Nephron progenitor cell (in vitro differentiated cells): ENCODE results near the gene SPSB4.
"Not testable (repeated sequence)": the region's sequence is repeated elsewhere in the genome, so short reads cannot be mapped to it uniquely, and the experiment has no call there.

Experiments used
- DNase-seq: peaks from one replicate; pipeline ENCODE4 v3.0.0; 2021
- H3K27ac Mint-ChIP-seq: 2 replicates; pipeline ENCODE4 v1.8.0; 2021; ENCODE audit warnings: mild to moderate bottlenecking, moderate library complexity, mixed read lengths
- H3K27me3 Mint-ChIP-seq: 2 replicates; pipeline ENCODE4 v1.8.0; 2021; ENCODE audit warnings: mild to moderate bottlenecking, low read depth, mixed read lengths; ENCODE audit not compliant: poor library complexity
- H3K36me3 Mint-ChIP-seq: 2 replicates; pipeline ENCODE4 v1.8.0; 2021; ENCODE audit warnings: low read depth, mixed read lengths
- H3K4me1 Mint-ChIP-seq: 2 replicates; pipeline ENCODE4 v1.8.0; 2021; ENCODE audit warnings: mixed read lengths
- H3K4me3 Mint-ChIP-seq: 2 replicates; pipeline ENCODE4 v1.8.0; 2021; ENCODE audit warnings: mild to moderate bottlenecking, moderate library complexity, mixed read lengths
- H3K9me3 Mint-ChIP-seq: 2 replicates; pipeline ENCODE4 v1.8.0; 2021; ENCODE audit warnings: mild to moderate bottlenecking, moderate library complexity, mixed read lengths
- TF ChIP-seq, protein P1 (sequence below): fragments of 200-600 bp; sonication (generic); IDR thresholded peaks from 2 replicates; pipeline ENCODE4 v1.5.0; 2021; ENCODE audit warnings: antibody characterized with exemption

SPSB4 gene

DNA sequence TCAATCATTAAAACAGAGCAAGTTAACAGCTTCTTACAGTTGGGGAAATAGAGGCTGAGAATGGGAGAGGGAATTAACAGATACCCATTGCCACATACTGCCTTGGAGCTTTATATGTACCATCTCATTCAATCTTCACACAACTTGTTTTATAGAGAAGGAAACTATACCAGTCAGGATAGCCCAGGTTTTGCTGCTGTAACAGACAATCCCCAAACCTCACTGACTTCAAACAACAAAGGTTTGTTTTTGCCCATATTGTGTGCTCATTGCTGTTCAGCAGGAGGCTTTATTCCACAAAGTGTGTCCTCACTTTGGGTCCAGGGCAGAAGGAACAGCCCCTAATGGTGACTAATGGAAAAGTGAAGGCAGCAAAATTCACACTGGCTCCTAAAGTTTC, 59.2 kb downstream of the SPSB4 start:
- Mint-ChIP-seq H3K36me3 (peaks cover 50% of the 10 kb centered on the region), H3K4me1 (peaks cover 62% of the 10 kb centered on the region), H3K9me3 (peaks cover 29% of the 10 kb centered on the region), H3K27me3 (peaks cover 3% of the 10 kb centered on the region), H3K27ac (peak overlapping the region; percentile 23), H3K4me3 (no peak overlapping the region)
- TF ChIP-seq, protein P1, sequence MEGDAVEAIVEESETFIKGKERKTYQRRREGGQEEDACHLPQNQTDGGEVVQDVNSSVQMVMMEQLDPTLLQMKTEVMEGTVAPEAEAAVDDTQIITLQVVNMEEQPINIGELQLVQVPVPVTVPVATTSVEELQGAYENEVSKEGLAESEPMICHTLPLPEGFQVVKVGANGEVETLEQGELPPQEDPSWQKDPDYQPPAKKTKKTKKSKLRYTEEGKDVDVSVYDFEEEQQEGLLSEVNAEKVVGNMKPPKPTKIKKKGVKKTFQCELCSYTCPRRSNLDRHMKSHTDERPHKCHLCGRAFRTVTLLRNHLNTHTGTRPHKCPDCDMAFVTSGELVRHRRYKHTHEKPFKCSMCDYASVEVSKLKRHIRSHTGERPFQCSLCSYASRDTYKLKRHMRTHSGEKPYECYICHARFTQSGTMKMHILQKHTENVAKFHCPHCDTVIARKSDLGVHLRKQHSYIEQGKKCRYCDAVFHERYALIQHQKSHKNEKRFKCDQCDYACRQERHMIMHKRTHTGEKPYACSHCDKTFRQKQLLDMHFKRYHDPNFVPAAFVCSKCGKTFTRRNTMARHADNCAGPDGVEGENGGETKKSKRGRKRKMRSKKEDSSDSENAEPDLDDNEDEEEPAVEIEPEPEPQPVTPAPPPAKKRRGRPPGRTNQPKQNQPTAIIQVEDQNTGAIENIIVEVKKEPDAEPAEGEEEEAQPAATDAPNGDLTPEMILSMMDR: no peak
- DNase-seq: no peak

DNA sequence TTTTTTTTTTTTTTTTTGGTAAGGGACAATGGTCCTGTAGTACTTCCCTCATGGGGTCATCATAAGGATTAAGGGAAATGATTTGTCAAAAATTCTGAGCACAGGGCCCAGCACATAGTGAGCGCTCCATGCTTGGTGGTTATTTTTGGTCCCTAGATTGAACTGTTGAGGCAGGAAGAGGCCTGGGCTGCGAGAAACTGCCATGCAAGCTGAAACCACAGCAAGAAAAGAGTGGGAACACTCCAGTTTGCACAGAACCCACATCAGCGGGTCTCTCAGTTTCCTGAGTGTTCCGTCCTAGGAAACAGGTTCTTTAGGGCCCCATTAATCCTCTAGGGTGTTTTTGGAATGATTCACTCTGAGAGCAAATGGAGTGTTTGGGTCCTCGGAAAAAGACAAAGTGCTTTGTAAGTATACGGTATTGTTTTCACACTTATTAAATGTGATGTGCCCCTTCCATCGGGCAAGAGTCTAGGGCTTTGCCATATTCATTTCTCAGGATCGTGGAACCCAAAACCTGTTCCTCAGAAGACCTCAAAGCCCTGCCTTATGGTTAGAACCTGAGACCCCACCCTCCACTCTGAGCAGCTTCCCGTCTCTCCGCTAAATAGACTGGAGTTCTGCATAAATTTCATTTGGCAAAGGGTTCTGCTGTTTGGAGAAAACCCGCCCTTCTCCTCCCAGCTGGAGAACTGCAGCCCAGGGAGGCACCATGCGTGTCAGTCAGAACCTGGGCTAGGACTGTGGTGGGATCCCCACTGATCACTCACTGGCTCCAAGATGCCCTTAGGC, 60.4 kb downstream of the SPSB4 start:
- no peak for DNase-seq
- Mint-ChIP-seq H3K9me3 (peaks cover 29% of the 10 kb centered on the region), H3K36me3 (peaks cover 50% of the 10 kb centered on the region), H3K4me3 (no peak overlapping the region), H3K4me1 (peaks cover 63% of the 10 kb centered on the region), H3K27ac (no peak overlapping the region), H3K27me3 (peaks cover 3% of the 10 kb centered on the region)
- TF ChIP-seq, protein P1: no peak

DNA sequence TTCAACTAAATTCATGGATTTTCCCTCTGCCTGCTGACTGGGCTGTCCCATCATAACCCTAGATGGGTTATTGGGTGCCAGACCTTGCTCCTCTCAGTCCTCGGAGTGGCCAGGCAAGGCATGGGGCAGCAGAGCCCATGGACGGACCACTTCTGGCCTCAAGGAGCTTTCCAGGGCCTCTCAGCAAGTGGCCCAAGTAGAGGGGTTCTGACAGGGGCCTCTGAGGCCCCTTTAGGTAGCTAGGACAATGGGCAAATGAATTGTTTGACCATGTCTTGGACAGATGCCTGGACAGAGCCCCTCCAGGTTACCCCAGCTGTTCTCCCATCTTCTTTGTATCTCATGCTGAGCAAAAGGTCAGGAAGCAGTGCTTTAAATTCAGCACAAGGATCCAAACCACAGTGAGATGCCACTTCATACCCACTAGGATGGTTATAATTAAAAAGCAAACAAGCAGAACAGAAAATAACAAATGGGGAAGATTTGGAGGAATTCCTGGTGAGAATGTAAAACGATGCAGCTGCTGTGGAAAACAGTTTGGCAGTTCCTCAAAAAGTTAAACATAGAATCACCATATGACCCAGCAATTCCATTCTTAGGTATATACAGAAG, 61.6 kb downstream of the SPSB4 start:
- TF ChIP-seq, protein P1: no peak
- no peak for DNase-seq
- peaks cover 60% of the 10 kb centered on the region for H3K36me3 Mint-ChIP-seq
- no peak overlapping the region for H3K27ac Mint-ChIP-seq
- H3K4me3 Mint-ChIP-seq: no peak overlapping the region
- H3K9me3 Mint-ChIP-seq: peaks cover 39% of the 10 kb centered on the region
- peaks cover 61% of the 10 kb centered on the region for H3K4me1 Mint-ChIP-seq
- peaks cover 2% of the 10 kb centered on the region for H3K27me3 Mint-ChIP-seq

DNA sequence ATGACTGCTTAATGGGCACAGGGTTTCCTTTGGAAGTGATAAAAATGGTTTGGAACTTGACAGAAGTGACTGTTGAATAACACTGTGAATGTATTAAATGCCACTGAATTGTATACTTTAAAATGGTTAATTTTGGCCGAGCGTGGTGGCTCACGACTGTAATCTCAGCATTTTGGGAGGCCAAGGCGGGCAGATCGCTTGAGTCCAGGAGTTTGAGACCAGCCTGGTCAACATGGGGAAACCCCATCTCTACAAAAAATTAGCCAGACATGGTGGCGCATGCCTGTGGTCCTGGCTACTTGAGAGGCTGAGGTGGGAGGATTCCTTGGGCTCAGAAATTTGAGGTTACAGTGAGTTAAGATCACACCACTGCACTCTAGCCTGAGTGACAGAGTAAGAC, 62.5 kb downstream of the SPSB4 start:
- peaks cover 44% of the 10 kb centered on the region for H3K9me3 Mint-ChIP-seq
- DNase-seq, H3K4me3 Mint-ChIP-seq, H3K27ac Mint-ChIP-seq, H3K27me3 Mint-ChIP-seq: not testable (repeated sequence)
- H3K36me3 Mint-ChIP-seq: peaks cover 64% of the 10 kb centered on the region
- H3K4me1 Mint-ChIP-seq: peaks cover 52% of the 10 kb centered on the region

DNA sequence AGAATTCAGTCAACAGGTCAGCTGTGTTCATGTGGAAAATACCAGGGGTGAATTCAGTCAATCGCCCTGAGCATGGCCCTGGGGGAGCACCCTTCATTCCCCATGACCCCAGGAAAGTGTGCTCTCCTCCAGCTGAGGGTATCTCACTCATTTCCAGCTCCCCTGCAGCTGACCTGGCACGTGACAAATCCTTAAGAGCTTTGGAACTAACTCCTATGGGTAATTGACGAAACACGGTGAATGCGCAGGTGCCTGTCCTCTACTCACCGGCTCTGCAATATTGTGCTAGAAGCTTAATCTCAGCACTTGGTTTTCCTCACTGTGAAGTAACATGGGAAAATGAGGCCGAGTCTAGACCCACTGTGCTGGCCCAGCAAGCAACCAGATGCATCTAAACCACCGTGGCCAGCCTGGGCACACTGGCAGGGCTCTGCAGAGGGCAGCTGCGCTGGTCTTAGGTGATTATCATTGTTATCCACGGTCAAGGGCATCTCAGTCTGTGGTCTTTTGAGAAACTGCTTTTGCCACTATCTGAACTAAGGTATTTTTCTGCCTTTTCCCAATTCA, 63.1 kb downstream of the SPSB4 start:
- Mint-ChIP-seq H3K27ac (no peak overlapping the region), H3K9me3 (peaks cover 48% of the 10 kb centered on the region), H3K4me3 (no peak overlapping the region), H3K36me3 (peaks cover 65% of the 10 kb centered on the region), H3K4me1 (peaks cover 46% of the 10 kb centered on the region), H3K27me3 (peaks cover 2% of the 10 kb centered on the region)
- TF ChIP-seq, protein P1: no peak
- no peak for DNase-seq

DNA sequence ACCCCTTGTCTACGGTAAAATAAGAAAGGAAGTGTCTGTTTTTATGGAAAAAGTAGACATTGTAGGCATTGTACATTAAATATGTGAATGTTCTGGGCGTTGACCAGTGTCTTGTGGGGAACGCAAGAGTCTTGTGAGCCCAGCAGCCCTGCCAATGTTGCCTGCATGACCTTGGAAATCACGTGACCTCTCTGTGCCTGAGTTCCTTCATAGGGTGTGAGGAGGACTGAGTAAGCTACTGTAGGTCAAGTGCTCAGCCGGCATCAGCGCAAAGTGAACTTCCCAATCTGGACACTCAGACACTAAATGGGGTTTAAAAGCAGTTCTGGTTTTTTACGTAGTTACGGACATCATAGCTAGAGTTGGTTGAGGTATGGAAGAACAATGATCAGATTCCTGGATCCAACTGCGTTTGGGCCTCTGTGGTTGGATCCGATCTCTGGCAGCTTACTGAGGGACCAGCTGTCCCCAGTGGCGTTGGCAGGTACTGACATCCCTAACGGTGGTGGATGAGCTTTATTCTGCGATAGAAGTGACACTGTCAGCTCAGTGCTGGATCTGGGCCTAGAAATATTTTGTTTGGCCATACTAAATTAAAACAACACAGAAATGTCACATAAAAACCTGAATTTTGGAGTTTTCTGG, 63.8 kb downstream of the SPSB4 start:
- Mint-ChIP-seq H3K36me3 (peaks cover 65% of the 10 kb centered on the region), H3K4me3 (no peak overlapping the region), H3K27me3 (peaks cover 2% of the 10 kb centered on the region), H3K27ac (peak overlapping the region; percentile 26), H3K9me3 (peaks cover 48% of the 10 kb centered on the region), H3K4me1 (peaks cover 39% of the 10 kb centered on the region)
- TF ChIP-seq, protein P1: peak; percentile 65
- peak; percentile 28 for DNase-seq
